IMR-90 (cell line): Measurements from ENCODE around the gene MRGPRD.

Experiments used
- BHLHE40 ChIP-seq: fragments of 150-350 bp; IDR thresholded peaks from 2 replicates; pipeline ENCODE4 v1.6.1; 2016; ENCODE audit warnings: mild to moderate bottlenecking, low read depth, low read length
- CEBPB ChIP-seq: IDR thresholded peaks from 2 replicates; pipeline ENCODE4 v1.6.1; 2012; ENCODE audit warnings: low read depth, low read length, improper control_type of control experiment
- MXI1 ChIP-seq: IDR thresholded peaks from 2 replicates; pipeline ENCODE4 v1.6.1; 2012; ENCODE audit warnings: low read depth, mild to moderate bottlenecking, low read length, moderate library complexity, borderline replicate concordance
- POLR2A ChIP-seq: IDR thresholded peaks from 2 replicates; pipeline ENCODE4 v1.6.1; 2012; ENCODE audit warnings: mild to moderate bottlenecking, low read depth, low read length
- RFX5 ChIP-seq: IDR thresholded peaks from 2 replicates; pipeline ENCODE4 v1.8.0; 2012; ENCODE audit warnings: low read depth, mild to moderate bottlenecking, low read length, moderate library complexity
- SMC3 ChIP-seq: fragments of 150-350 bp; IDR thresholded peaks from 2 replicates; pipeline ENCODE4 v1.6.1; 2016; ENCODE audit warnings: low read depth, mild to moderate bottlenecking, antibody characterized with exemption, low read length, moderate library complexity
- TF ChIP-seq, protein P1 (sequence below): conservative IDR thresholded peaks from 2 replicates; pipeline ENCODE4 v1.5.1; 2012; ENCODE audit warnings: mild to moderate bottlenecking, low read depth, low read length, improper control_type of control experiment
- TF ChIP-seq, protein P2 (sequence below): fragments of 150-350 bp; IDR thresholded peaks from 2 replicates; pipeline ENCODE4 v1.6.1; 2017; ENCODE audit warnings: mild to moderate bottlenecking, antibody characterized with exemption, low read length, low read depth
- TF ChIP-seq, protein P3 (sequence below): fragments of 150-350 bp; IDR thresholded peaks from 2 replicates; pipeline ENCODE4 v1.6.1; 2016; ENCODE audit warnings: low read depth, mild to moderate bottlenecking, low read length, moderate library complexity, borderline replicate concordance

DNA sequence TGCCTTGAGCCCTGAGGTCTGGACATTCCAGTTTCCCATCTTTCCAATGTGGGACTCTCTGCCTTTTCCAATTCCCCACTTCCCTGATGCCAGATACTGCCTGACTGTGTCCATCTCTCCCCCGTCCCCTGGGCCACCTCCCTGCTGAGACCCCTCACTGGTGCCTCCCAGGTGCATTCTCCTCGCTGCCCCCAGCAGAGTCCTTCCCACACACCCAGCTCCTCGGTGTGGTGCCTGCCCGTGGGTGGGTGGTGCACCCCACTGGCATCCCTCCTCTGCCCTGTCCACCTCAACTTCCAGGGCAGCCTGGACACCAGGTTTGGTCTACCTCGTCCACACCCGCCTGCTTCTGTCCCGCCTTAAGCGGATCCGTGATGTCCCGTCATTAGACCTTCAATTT lies 37.2 kb upstream of the MRGPRD start:
- TF ChIP-seq, protein P1, sequence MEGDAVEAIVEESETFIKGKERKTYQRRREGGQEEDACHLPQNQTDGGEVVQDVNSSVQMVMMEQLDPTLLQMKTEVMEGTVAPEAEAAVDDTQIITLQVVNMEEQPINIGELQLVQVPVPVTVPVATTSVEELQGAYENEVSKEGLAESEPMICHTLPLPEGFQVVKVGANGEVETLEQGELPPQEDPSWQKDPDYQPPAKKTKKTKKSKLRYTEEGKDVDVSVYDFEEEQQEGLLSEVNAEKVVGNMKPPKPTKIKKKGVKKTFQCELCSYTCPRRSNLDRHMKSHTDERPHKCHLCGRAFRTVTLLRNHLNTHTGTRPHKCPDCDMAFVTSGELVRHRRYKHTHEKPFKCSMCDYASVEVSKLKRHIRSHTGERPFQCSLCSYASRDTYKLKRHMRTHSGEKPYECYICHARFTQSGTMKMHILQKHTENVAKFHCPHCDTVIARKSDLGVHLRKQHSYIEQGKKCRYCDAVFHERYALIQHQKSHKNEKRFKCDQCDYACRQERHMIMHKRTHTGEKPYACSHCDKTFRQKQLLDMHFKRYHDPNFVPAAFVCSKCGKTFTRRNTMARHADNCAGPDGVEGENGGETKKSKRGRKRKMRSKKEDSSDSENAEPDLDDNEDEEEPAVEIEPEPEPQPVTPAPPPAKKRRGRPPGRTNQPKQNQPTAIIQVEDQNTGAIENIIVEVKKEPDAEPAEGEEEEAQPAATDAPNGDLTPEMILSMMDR: no peak
- TF ChIP-seq BHLHE40: no peak
- no peak for TF ChIP-seq CEBPB
- TF ChIP-seq POLR2A: no peak
- no peak for TF ChIP-seq MXI1
- TF ChIP-seq, protein P2, sequence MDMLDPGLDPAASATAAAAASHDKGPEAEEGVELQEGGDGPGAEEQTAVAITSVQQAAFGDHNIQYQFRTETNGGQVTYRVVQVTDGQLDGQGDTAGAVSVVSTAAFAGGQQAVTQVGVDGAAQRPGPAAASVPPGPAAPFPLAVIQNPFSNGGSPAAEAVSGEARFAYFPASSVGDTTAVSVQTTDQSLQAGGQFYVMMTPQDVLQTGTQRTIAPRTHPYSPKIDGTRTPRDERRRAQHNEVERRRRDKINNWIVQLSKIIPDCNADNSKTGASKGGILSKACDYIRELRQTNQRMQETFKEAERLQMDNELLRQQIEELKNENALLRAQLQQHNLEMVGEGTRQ: no peak
- TF ChIP-seq RFX5: no peak
- no peak for TF ChIP-seq SMC3
- TF ChIP-seq, protein P3, sequence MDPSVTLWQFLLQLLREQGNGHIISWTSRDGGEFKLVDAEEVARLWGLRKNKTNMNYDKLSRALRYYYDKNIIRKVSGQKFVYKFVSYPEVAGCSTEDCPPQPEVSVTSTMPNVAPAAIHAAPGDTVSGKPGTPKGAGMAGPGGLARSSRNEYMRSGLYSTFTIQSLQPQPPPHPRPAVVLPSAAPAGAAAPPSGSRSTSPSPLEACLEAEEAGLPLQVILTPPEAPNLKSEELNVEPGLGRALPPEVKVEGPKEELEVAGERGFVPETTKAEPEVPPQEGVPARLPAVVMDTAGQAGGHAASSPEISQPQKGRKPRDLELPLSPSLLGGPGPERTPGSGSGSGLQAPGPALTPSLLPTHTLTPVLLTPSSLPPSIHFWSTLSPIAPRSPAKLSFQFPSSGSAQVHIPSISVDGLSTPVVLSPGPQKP: no peak
